Measurements from ENCODE around the gene ADAR.
A peak's percentile ranks its signal among the peaks of the same experiment; 100 is the strongest.

The ADAR gene

DNA sequence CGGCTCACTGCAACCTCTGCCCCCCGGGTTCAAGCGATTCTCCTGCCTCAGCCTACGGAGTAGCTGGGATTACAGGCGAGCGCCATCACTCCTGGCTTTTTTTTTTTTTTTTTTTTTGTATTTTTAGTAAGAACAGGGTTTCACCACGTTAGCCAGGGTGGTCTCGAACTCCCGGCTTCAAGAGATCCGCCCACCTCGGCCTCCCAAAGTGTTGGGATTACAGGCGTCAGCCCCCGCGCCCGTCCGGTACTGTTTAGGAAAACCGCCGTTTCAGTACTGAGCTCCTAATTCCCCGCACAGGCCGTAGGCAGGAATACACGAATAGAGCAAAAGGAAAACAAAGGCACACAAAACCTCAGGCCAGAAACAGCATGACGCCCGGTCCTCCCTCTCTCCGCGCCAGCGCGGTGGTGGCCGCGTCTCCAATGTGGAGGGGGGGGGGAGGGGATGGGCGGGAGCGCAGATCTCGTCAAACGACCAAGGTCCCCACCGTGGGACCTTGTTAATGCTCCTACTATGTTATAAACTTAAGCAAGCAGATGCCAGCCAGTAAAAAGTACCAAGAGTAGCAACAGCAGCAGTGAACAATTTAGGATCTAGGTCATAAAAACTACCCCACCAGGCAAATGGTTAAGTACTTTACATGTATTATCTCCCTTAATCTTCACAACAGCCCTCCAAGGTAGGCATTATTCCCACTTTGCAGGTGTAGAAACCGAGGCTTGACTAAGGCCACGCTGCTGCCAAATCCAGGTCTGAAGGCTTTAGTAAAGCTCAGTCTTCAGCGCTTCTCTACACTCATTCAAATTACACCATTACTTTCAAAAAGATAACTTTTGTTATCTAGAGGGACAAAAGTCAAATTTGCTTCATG is 648 bp upstream of the ADAR start:
- Histone ChIP-seq H3K27ac (peak overlapping the region; percentile 93 to 96), H3K27me3 (no peaks in the 10 kb centered on the region), H3K4me3 (peak overlapping the region; percentile 87 to 93), H3K9me3 (no peaks in the 10 kb centered on the region), H3K36me3 (no peaks in the 10 kb centered on the region), H3K4me1 (peaks cover 0 to 36% (median 28%) of the 10 kb centered on the region in 4 donors)
- DNase-seq: peak; percentile 32 to 75
- intact Hi-C loops (cut with DNase I; ENCODE audit: low total_unique reads): no loop called here
- no peak for TF ChIP-seq CTCF (IDR thresholded peaks at IDR 0.05)

DNA sequence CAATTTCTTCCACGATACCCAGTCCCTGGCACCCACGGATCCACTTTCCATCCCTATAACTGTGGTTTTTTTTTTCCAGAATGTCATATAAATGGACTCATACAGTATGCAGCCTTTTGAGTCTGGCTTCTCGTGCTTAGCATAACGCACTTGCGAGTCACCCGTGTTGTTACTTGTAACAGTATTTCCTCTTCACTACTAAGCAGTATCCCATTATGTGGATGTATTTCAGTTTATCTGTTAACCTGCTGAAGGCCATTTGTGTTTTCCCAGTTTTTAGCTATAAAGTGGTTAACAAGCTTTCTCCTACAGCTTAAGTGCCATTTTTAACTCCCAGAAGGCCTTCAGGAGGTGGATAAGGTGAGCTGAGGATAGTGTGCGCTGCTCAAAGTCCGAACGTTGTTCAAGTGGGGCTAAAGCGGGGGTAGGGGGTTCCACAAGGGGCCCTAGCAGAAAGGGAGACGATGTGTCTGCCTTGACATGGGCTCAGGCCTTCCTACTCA is 829 bp downstream of the ADAR start:
- peaks cover 0 to 49% (median 34%) of the 10 kb centered on the region in 4 donors for H3K4me1 ChIP-seq
- H3K27ac ChIP-seq: peak overlapping the region; percentile 93 to 96
- intact Hi-C loops (cut with DNase I; ENCODE audit: low total_unique reads): no loop called here
- peaks cover 0 to 13% (median 5%) of the 10 kb centered on the region in 3 donors for H3K36me3 ChIP-seq
- H3K27me3 ChIP-seq: no peaks in the 10 kb centered on the region
- H3K9me3 ChIP-seq: no peaks in the 10 kb centered on the region
- DNase-seq: no peak
- H3K4me3 ChIP-seq: peak overlapping the region; percentile 87 to 93
- no peak for TF ChIP-seq CTCF (IDR thresholded peaks at IDR 0.05)

DNA sequence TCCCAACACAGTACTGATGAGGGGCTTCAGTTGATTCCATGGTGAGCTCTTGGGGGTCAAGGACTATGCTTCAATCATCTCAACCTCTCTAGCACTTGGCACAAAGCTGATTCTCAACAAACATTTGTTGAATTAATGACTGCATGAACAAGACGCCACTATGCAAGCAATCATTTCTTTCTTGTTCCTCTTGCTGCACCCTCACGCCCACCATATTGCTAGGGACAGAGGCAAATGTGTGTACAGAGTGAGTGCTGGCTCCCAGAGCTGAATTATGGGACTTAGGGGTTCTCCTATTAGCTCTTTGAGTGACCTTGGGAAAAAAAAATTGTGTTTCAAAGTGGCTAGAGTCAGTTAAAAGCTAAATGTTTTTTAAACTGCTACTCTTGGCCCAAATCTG is 2.5 kb downstream of the ADAR start:
- peaks cover 14 to 29% (median 21%) of the 10 kb centered on the region in 3 donors for H3K36me3 ChIP-seq
- no peak for DNase-seq
- peaks cover 0 to 49% (median 36%) of the 10 kb centered on the region in 4 donors for H3K4me1 ChIP-seq
- TF ChIP-seq CTCF (IDR thresholded peaks at IDR 0.05): no peak
- no peak overlapping the region for H3K4me3 ChIP-seq
- H3K27me3 ChIP-seq: no peaks in the 10 kb centered on the region
- intact Hi-C loops (cut with DNase I; ENCODE audit: low total_unique reads): no loop called here
- H3K9me3 ChIP-seq: no peaks in the 10 kb centered on the region
- H3K27ac ChIP-seq: no peak overlapping the region

- H3K27ac ChIP-seq: no peak overlapping the region
- H3K27me3 ChIP-seq: no peaks in the 10 kb centered on the region
- no peak overlapping the region for H3K4me3 ChIP-seq
- intact Hi-C loops (cut with DNase I; ENCODE audit: low total_unique reads): no loop called here
- H3K9me3 ChIP-seq: no peaks in the 10 kb centered on the region
- DNase-seq: no peak
- no peak for TF ChIP-seq CTCF (IDR thresholded peaks at IDR 0.05)
- peaks cover 14 to 50% (median 28%) of the 10 kb centered on the region in 3 donors for H3K36me3 ChIP-seq
- peaks cover 0 to 56% (median 48%) of the 10 kb centered on the region in 4 donors for H3K4me1 ChIP-seq
Measured at GRCh38 chr1:154603317-154603716, 4.7 kb downstream of the ADAR start.

GRCh38 chr1:154599658-154600057 is 8.3 kb downstream of the ADAR start:
- H3K4me3 ChIP-seq: no peak overlapping the region
- peaks cover 41 to 87% (median 63%) of the 10 kb centered on the region in 3 donors for H3K36me3 ChIP-seq
- no peak for TF ChIP-seq CTCF (IDR thresholded peaks at IDR 0.05)
- no peak for DNase-seq
- intact Hi-C loops (cut with DNase I; ENCODE audit: low total_unique reads): no loop called here
- peaks cover 0 to 37% (median 30%) of the 10 kb centered on the region in 4 donors for H3K4me1 ChIP-seq
- H3K27me3 ChIP-seq: no peaks in the 10 kb centered on the region
- no peaks in the 10 kb centered on the region for H3K9me3 ChIP-seq
- H3K27ac ChIP-seq: peak overlapping the region; percentile 10 to 29

Data from tibial artery (tissue), 4 donors.